CD14-positive monocyte (primary cell): ENCODE results near the gene APOL3. TPM values are rescaled to one million over a fixed set of nuclear protein-coding genes. Genes with fewer than 3 reads are reported as not detected.
A peak's percentile ranks its signal among the peaks of the same experiment; 100 is the strongest.
"Not testable (repeated sequence)": the region's sequence is repeated elsewhere in the genome, so short reads cannot be mapped to it uniquely, and the experiment has no call there.

ENCODE experiments used
- DNase-seq, 3 donors: peaks; one replicate each; pipeline ENCODE4 v3.0.0-alpha.2; 2011 to 2022
- H2AFZ ChIP-seq: 2 replicates; pipeline ENCODE4 v1.6.0; 2012; ENCODE audit warnings: mild to moderate bottlenecking, low read depth, low read length, inconsistent platforms; ENCODE audit not compliant: insufficient read depth, poor library complexity, severe bottlenecking
- H3K27ac ChIP-seq, 2 donors: 1 replicate in 1 of 2; 2 replicates in 1 of 2; pipeline ENCODE4 v1.5.1; 2012 to 2013; ENCODE audit warnings: low read length in 2 of 2, control low read depth in 1 of 2, inconsistent platforms in 1 of 2, low read depth in 1 of 2, mild to moderate bottlenecking in 1 of 2
- H3K27me3 ChIP-seq, 2 donors: one replicate each; pipeline versions ENCODE4 v1.6.0 to v1.6.1; 2011 to 2013; ENCODE audit warnings: low read length in 2 of 2; ENCODE audit not compliant: control insufficient read depth in 2 of 2, insufficient read depth in 2 of 2
- H3K36me3 ChIP-seq, 2 donors: replicated peaks in 1 of 2; 1 replicate in 1 of 2; 2 replicates in 1 of 2; pipeline versions ENCODE4 v1.5.1 to v1.6.1; 2012 to 2013; ENCODE audit warnings: low read length in 2 of 2, control low read depth in 1 of 2, inconsistent platforms in 1 of 2, mild to moderate bottlenecking in 1 of 2; ENCODE audit not compliant: insufficient read depth in 2 of 2, control insufficient read depth in 1 of 2
- H3K4me1 ChIP-seq, 2 donors: 1 replicate in 1 of 2; 2 replicates in 1 of 2; pipeline versions ENCODE4 v1.5.1 to v1.6.1; 2012 to 2013; ENCODE audit warnings: low read length in 2 of 2, control low read depth in 1 of 2, inconsistent platforms in 1 of 2, mild to moderate bottlenecking in 1 of 2, moderate library complexity in 1 of 2; ENCODE audit not compliant: insufficient read depth in 2 of 2, control insufficient read depth in 1 of 2
- H3K4me2 ChIP-seq: replicated peaks from 2 replicates; pipeline ENCODE3; 2012; ENCODE audit warnings: low read length, moderate library complexity, mild to moderate bottlenecking; ENCODE audit not compliant: poor library complexity, severe bottlenecking; ENCODE audit errors: extremely low read depth
- H3K4me3 ChIP-seq, 3 experiments: fragments of 200-600 bp in 1 of 3; sonication (generic) in 1 of 3; replicated peaks in 1 of 3; 1 replicate in 2 of 3; 2 replicates in 1 of 3; pipeline ENCODE4 v1.5.1; 2011 to 2013; ENCODE audit warnings: low read length in 3 of 3, mild to moderate bottlenecking in 3 of 3, control low read depth in 2 of 3, low read depth in 2 of 3, inconsistent platforms in 1 of 3, moderate library complexity in 1 of 3
- H3K79me2 ChIP-seq: 2 replicates; pipeline ENCODE4 v1.6.0; 2012; ENCODE audit warnings: mild to moderate bottlenecking, control low read depth, inconsistent platforms, low read length, moderate library complexity; ENCODE audit not compliant: insufficient read depth
- H3K9ac ChIP-seq: 2 replicates; pipeline ENCODE4 v1.6.0; 2017; ENCODE audit warnings: low read length, mild to moderate bottlenecking; ENCODE audit not compliant: insufficient read depth, poor library complexity, severe bottlenecking
- H3K9me3 ChIP-seq, 2 donors: replicated peaks in 1 of 2; 1 replicate in 1 of 2; 2 replicates in 1 of 2; pipeline versions ENCODE4 v1.5.1 to v1.6.1; 2012 to 2013; ENCODE audit warnings: low read length in 2 of 2, control low read depth in 1 of 2; ENCODE audit not compliant: control insufficient read depth in 1 of 2, insufficient read depth in 1 of 2
- H4K20me1 ChIP-seq: 2 replicates; pipeline ENCODE4 v1.6.0; 2012; ENCODE audit warnings: mild to moderate bottlenecking, low read length, control low read depth, moderate library complexity; ENCODE audit not compliant: insufficient read depth
- H3K27ac Mint-ChIP-seq, 7 donors: one replicate each; pipeline ENCODE4 v1.8.0; 2020; ENCODE audit warnings: mild to moderate bottlenecking in 7 of 7, mixed read lengths in 7 of 7, moderate library complexity in 6 of 7, inconsistent platforms in 2 of 7
- H3K27me3 Mint-ChIP-seq, 3 donors: one replicate each; pipeline ENCODE4 v1.8.0; 2021 to 2022; ENCODE audit warnings: low read depth in 3 of 3, mild to moderate bottlenecking in 3 of 3, mixed read lengths in 3 of 3, moderate library complexity in 3 of 3, inconsistent platforms in 1 of 3
- H3K36me3 Mint-ChIP-seq, 2 donors: one replicate each; pipeline ENCODE4 v1.8.0; 2020; ENCODE audit warnings: mixed read lengths in 2 of 2, inconsistent platforms in 1 of 2, mild to moderate bottlenecking in 1 of 2
- H3K4me1 Mint-ChIP-seq: one replicate; pipeline ENCODE4 v1.8.0; 2020; ENCODE audit warnings: mild to moderate bottlenecking, mixed read lengths
- H3K4me3 Mint-ChIP-seq, 2 donors: one replicate each; pipeline ENCODE4 v1.8.0; 2020; ENCODE audit warnings: mild to moderate bottlenecking in 2 of 2, mixed read lengths in 2 of 2, moderate library complexity in 1 of 2
- H3K9me3 Mint-ChIP-seq, 7 donors: one replicate each; pipeline ENCODE4 v1.8.0; 2020 to 2022; ENCODE audit warnings: mixed read lengths in 7 of 7, mild to moderate bottlenecking in 6 of 7, moderate library complexity in 6 of 7, inconsistent platforms in 2 of 7
- WGBS: methylation state at CpG from one replicate; pipeline ENCODE4 v1.1.5; 2013; ENCODE audit warnings: missing lambda C conversion rate; ENCODE audit not compliant: insufficient coverage; 5-methylcytosine and 5-hydroxymethylcytosine counted together
- intact Hi-C, 2 donors: fragments of 100-400 bp; cut with micrococcal nuclease; formaldehyde crosslinking; loops; one replicate each; pipeline versions ENCODE4 v1.15.0 to v1.15.1; 2023
- polyA plus RNA-seq, 3 donors: library from polyadenylated mRNA; depleted of rRNA in 1 of 3; unstranded in 2 of 3; stranded (reverse) in 1 of 3; fragments of 300-500 nt in 2 of 3; fragments of >200 nt in 1 of 3; fragmentation: Illumina TruSeq in 2 of 3; gene quantifications; 1 replicate in 2 of 3; 2 replicates in 1 of 3; pipeline ENCODE4 v1.2.3, GENCODE V29; 2012 to 2021
- TF ChIP-seq, protein P1 (sequence below): fragments of 200-600 bp; IDR thresholded peaks from one replicate; pipeline ENCODE4 v1.8.0; 2022; ENCODE audit warnings: antibody characterized with exemption, mild to moderate bottlenecking

Gene APOL3
- polyA plus RNA-seq, 3 donors = 39.9 to 97.0 (median 61.3) TPM

DNA sequence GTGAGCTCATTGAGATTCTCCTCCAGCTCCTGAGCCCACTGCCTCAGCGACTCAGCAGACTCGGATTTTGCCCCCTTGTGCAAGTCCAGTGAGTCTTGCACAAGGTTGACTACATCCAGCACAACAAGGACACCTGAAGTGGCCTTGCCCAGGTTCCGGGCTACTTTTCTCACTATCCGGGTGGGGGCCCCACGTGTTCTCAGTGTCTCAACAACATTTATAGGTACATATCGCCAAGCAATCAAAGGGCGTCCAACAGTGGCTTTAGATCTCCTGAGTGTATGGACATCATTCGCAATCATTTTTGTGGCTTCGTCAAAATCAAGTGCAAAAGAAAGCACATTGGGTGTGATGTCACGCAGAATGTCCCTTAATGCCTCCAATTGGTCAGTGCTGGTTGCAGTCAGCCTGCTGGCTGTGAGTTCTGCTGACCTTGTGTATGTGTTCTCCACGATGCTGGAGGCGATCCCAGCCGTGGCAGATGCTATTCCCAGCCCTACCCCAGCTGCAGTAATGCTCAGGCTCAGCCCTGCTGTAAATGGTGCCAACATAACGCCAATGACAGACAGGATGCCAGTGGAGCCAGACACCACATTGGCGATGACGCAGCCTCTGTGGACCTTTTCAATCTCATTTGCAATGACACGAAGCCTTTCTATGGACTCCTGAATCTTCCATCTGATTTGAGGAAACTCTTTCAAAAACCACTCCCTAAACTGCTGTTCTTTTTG, 30.7 kb upstream of the APOL3 start:
- Histone ChIP-seq H3K9me3 (no peaks in the 10 kb centered on the region), H2AFZ (no peak overlapping the region), H3K4me2 (no peak overlapping the region), H3K79me2 (no peaks in the 10 kb centered on the region), H3K27me3 (no peaks in the 10 kb centered on the region), H3K4me3 (no peak overlapping the region), H3K4me1 (peaks cover 3% of the 10 kb centered on the region in 2 donors), H3K9ac (no peak overlapping the region), H4K20me1 (no peaks in the 10 kb centered on the region), H3K27ac (no peak overlapping the region), H3K36me3 (no peaks in the 10 kb centered on the region)
- Mint-ChIP-seq H3K27ac (no peak overlapping the region), H3K27me3 (peaks cover 0 to 6% (median 4%) of the 10 kb centered on the region in 3 donors), H3K4me3 (no peak overlapping the region), H3K36me3 (no peaks in the 10 kb centered on the region), H3K9me3 (no peaks in the 10 kb centered on the region), H3K4me1 (peaks cover 7% of the 10 kb centered on the region)
- DNase-seq = no peak
- 88% methylated on average over 17 of the region's 17 CpGs for WGBS
- TF ChIP-seq, protein P1, sequence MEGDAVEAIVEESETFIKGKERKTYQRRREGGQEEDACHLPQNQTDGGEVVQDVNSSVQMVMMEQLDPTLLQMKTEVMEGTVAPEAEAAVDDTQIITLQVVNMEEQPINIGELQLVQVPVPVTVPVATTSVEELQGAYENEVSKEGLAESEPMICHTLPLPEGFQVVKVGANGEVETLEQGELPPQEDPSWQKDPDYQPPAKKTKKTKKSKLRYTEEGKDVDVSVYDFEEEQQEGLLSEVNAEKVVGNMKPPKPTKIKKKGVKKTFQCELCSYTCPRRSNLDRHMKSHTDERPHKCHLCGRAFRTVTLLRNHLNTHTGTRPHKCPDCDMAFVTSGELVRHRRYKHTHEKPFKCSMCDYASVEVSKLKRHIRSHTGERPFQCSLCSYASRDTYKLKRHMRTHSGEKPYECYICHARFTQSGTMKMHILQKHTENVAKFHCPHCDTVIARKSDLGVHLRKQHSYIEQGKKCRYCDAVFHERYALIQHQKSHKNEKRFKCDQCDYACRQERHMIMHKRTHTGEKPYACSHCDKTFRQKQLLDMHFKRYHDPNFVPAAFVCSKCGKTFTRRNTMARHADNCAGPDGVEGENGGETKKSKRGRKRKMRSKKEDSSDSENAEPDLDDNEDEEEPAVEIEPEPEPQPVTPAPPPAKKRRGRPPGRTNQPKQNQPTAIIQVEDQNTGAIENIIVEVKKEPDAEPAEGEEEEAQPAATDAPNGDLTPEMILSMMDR = no peak
- intact Hi-C loops = loop anchor here (5.0 to 10.0 kb wide), 2 partner anchors 84 to 86 kb away; no protein-coding TSS in a partner anchor

- H3K4me1 ChIP-seq, H3K36me3 ChIP-seq, H3K36me3 Mint-ChIP-seq, H3K9ac ChIP-seq, intact Hi-C loops, H3K27me3 Mint-ChIP-seq, H3K27ac ChIP-seq, H3K4me1 Mint-ChIP-seq, DNase-seq, H4K20me1 ChIP-seq, H3K27me3 ChIP-seq, H3K4me2 ChIP-seq, H2AFZ ChIP-seq, H3K9me3 ChIP-seq, H3K4me3 Mint-ChIP-seq, H3K9me3 Mint-ChIP-seq, H3K79me2 ChIP-seq, H3K4me3 ChIP-seq: not testable (repeated sequence)
- 100% methylated on average over 2 of the region's 6 CpGs for WGBS
- H3K27ac Mint-ChIP-seq = peak overlapping the region in 1 of 7 donors; percentile 21
Measured at GRCh38 chr22:36187862-36188261, 27.3 kb upstream of the APOL3 start.
